HG03439 (cell line): ENCODE results near the gene PARPBP.
A peak's percentile ranks its signal among the peaks of the same experiment; 100 is the strongest.
"Not testable (repeated sequence)": the region's sequence is repeated elsewhere in the genome, so short reads cannot be mapped to it uniquely, and the experiment has no call there.

Experiments used
- ATAC-seq: cut with Tn5 transposase; IDR thresholded peaks from one replicate; pipeline ENCODE4 v1.9.1; 2021; ENCODE audit warnings: mild to moderate bottlenecking, moderate library complexity; ENCODE audit not compliant: unreplicated experiment

The PARPBP gene, protein sequence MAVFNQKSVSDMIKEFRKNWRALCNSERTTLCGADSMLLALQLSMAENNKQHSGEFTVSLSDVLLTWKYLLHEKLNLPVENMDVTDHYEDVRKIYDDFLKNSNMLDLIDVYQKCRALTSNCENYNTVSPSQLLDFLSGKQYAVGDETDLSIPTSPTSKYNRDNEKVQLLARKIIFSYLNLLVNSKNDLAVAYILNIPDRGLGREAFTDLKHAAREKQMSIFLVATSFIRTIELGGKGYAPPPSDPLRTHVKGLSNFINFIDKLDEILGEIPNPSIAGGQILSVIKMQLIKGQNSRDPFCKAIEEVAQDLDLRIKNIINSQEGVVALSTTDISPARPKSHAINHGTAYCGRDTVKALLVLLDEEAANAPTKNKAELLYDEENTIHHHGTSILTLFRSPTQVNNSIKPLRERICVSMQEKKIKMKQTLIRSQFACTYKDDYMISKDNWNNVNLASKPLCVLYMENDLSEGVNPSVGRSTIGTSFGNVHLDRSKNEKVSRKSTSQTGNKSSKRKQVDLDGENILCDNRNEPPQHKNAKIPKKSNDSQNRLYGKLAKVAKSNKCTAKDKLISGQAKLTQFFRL

DNA sequence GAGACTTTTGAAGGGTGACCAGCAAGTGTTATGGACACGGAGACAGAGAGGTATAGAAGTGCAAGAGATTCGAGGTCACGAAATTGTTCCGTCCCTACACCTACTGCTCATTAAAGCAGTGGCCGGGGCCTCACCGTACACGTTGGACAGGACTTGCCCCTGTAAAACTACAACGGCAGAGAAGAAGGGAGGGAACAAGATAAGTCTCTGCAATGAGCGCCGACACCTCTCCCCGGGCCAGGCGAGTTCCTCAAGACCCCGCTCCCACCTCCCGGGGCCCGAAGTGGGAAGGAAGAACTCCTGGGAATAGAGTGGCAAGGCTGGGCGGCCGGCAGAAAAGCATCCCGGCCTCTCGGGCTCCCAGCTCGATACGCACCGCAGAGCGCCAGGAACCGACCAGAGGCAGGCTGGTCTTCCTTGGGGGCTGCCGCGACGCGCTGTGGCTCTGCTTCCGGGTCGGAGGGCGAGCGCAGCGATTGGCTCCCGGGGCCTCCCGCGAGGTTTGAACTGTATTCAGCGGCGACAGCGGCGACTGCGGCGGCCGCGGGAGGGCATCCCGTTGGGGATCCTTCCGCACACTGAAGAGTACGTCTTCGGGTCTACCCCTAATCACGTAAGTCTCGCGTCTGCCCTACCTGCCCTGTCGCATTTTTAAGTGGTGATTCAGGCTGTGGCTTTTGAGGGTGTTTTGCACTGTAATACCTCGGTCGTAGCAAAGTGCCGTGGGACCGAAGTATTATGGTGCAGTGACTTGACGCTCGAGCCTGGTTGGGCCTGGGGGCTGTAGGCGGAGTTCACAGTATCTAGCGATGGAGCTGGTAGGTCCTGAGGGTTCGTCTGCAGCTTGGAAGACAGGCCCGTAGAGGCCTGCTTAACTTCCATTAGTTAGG, at the start of gene PARPBP, which contains the start of gene NUP37:
TSS of gene PARPBP (plus strand) at position 510 of the 890 bp plus-strand sequence. CDS start 3,706 bp downstream, outside the sequence.
TSS of gene NUP37 (minus strand) at position 441 of the 890 bp plus-strand sequence. CDS start 1,596 bp downstream, outside the sequence.
- ATAC-seq, result peak; percentile 95

DNA sequence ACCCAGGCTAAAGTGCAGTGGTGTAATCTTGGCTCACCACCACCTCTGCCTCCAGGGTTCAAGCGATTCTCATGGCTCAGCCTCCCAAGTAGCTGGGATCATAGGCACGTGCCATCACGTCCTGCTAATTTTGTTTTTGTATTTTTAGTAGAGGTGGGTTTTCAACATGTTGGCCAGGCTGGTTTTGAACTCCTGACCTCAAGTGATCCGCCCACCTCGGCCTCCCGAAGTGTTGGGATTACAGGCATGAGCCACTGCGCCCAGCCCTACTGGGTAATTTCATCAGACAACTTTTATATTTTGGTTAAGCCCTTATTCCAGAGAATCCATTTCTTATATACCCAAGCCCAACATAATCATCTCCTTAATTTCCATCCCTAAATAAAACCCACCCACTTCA, 47.9 kb upstream of the PARPBP start:
- not testable (repeated sequence) for ATAC-seq

DNA sequence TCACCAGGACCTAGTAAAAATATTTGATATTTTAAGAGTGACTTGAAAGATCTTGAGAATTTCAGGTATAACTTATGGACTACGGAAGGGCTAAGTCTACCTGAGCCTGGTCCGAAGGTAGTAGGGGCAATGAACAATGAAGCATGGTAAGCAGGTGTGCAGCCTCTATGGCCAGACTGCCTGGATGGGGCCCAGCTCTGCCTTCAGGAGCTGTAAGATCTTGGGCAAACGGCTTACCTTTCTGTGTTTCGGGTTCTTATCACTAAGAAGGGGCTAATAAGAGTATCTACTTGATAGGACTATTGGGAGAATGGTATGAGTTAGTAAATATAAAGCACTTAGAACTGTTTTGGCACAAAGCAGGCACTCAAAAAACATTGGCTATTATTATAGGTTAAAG, 39.1 kb upstream of the PARPBP start:
- no peak for ATAC-seq

DNA sequence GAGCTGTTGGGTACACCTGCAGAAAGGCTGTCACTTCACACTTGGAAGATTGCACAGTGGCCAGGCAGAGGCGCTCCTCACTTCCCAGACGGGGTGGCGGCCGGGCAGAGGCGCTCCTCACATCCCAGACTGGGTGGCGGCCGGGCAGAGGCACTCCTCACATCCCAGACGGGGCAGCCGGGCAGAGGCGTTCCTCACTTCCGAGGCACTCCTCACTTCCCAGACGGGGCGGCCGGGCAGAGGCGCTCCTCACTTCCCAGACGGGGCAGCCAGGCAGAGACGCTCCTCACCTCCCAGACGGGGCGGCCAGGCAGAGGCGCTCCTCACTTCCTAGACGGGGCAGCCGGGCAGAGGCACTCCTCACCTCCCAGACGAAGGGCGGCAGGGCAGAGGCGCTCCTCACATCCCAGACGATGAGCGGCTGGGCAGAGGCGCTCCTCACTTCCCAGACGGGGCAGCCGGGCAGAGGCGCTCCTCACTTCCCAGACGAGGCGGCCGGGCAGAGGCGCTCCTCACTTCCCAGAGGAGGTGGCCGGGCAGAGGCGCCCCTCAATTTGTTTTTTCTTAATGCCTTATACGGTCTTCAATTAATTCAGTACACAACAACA, 30.7 kb upstream of the PARPBP start:
- not testable (repeated sequence) for ATAC-seq

DNA sequence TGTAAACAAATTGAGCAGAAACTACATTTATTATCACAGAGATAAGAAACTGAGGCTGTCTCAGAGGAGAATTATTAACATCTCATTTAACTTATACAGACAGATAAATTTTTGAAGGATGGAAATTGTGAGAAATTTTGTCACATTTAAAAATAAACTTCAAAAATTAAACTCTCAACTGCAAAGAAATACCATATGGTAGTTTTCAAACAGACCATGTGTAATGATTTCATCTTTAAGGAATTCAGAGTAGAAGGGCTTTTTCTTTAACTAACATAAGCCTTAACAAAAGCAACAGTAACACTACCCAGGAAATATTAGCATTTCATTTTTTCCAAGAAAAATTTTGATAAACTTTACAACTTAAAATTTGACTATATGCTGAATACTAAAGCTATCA, 26.7 kb upstream of the PARPBP start:
- ATAC-seq, result no peak

DNA sequence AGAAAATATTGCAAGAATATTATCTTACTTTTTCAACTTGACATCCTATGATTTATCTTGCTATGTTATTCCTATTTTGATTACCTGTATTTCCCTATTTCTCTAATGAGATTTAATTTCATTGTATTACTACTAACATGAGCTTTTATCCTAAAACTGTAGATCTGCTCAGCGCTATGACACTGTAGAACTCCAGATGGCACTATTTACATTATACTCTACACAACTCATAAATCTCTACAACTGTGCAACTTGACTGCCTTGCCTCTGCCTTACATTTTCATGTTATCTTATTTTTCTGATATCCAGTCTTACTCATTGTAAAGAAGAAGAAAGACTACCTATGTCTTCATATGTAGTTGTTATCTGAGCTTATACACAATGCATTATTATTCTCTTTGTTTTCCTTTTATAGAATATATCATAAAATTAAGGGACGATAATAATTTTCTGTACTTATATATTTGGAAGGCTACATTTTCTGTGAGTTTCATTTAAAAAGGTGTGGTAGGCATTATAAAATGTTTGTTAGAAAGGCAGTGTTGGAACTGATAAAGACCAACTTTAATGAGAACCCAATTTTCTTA, 24.2 kb upstream of the PARPBP start:
- no peak for ATAC-seq

DNA sequence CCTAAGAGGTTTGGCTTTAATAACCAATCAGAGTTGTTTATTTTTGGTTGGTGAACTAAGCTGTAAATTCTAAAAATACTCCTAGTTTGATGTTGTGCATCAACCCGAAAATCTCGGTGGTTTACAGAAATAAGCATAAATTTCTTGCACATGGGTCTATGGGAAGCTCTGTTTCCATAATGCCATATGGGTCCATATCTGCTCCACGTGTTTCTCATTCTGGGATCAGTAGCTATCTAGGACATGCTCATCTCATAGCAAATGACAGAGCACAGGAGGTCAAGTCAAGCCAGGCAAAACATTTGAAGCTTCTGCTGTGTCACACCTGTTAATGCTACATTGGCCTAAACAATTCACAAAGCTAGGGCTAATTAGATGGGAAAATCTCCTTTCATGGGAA, 23.1 kb upstream of the PARPBP start:
- no peak for ATAC-seq

DNA sequence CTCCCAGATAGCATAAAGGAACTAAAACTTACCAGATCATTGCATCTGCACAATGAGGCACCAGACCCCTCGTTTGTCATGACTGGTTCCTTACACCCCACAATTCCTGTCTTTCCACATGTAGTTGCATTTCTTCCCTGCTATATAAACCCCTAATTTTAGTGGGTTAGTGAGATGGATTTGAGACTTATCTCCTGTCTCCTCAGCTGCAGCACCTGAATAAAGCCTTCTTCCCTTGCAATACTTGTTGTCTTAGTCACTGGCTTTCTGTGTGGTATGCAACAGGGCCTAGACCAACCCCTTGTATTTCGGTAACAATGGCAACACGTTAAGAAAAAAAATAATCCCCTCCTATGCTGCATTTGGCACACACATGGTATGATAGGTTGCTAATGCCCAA, 13.1 kb upstream of the PARPBP start:
- no peak for ATAC-seq

DNA sequence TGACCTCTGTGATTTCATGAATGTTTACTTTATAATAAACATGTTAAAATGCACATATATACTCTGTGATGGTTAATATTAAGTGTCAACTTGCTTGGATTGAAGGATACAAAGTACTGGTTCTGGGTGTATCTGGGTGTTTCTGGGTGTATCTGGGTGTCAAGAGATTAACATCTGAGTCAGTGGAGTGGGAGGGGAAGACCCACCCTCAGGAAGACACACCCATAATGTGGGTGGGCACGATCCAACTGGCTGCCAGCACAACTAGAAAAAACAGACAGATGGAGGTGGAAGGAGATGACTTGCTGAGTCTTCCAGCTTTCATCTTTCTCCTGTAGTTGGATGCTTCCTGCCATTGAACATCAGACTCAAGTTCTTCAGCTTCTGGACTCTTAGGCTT, 12.0 kb upstream of the PARPBP start:
- no peak for ATAC-seq

DNA sequence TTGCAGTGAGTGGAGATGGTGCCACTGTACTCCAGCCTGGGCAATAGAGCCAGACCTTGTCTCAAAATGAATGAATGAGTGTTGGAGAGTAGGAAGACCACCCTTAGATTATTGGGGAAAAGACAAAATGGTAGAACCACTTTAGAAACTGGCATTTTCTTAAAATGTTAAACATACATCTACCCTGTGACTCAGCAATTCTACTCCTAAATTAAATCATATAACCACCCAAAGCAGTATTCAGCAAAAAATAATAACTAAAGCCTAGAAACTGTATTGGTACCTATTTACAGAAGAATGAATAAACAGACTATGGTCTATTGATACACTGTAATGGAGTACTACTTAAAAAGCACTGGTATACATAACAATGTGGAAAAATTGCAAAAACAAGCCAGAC, 9.2 kb upstream of the PARPBP start:
- ATAC-seq, result no peak

DNA sequence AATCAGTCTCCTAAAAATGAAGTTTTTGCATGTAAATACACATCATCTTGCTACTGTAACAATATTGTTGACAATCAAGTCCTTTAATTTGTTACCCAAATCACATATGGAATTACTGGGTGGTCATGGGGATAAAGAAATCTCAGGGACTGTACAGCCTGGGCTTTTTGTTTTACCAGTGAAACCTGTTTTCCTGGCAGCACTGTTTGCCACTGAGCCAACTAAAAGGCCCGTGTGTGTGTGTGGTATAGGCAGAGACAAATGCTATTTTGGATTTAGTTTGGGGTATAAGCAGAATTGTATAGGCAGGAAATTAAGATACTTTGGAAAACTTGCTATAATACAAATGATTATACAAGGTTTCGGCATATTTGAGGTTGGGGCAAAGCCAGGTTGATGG, 5.8 kb upstream of the PARPBP start:
- no peak for ATAC-seq

DNA sequence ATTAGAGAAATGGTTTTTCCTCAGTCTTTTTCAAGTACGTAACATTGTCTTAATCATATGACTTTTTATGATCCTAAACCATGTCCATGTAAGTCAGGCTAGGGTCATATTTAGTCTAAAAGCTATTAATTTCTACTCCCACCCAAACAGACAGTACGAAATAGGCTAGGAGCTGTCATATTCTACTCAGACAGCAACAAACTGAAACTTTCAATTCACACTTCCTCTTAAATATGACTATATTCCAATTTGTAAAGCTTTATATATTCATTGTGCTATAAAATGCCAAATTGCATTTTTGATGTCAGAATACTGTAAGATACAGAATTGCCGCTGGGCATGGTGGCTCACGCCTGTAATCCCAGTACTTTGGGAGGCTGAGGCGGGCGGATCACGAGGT, 3.6 kb upstream of the PARPBP start:
- ATAC-seq, result no peak

DNA sequence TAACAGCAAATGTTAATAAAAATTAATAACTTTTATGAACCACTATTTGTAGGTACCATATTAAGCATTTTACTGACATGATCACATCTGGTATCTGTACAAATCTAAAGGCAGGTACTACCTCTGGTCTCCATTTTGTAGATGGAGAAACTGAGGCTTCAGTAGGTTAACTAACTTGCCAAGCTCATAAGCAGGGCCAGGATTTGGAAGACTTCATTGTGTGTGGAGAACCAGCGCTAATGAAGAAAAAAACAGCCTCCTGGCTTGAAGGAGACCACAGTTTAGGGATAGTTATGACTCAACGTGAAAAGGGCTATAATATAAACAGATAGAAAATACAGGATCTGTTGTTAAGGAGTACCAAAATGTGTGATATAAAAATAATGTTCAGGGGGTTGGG, 1.1 kb upstream of the PARPBP start:
- ATAC-seq, result no peak

DNA sequence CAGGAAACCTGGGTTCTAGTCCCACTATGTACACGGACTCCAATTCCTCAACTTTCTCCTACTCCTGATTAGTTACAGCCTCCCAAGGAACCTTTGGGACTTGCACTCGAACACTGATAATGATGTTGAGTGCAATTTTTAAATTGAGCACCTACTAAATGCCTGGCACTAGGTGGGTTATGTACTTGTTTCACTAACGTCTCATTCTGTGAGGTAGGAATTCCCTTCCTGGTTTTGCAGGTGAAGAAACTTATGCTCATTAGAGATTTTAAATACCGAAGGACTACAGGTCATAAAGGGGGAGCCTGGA, 536 bp downstream of the PARPBP start:
- peak; percentile 0 for ATAC-seq

DNA sequence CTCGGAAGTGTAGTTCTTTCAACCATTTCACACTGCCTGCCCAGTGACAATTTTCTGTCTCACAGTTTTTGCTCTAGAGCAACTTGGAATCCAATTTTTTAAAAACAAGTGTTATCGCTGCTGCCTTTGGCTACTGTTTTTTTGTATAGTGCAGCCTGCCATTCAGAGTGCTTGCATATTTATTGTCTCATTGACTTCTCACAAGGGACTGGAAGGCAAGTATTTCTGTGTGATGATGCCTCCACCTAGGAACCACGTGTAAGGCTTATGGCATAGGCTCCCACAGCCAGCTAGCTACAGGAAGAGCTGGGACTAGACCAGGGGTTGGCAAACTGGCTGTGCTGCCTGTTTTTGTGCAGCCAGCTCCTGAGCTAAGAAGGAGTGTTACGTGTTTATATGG, 903 bp downstream of the PARPBP start:
- no peak for ATAC-seq

DNA sequence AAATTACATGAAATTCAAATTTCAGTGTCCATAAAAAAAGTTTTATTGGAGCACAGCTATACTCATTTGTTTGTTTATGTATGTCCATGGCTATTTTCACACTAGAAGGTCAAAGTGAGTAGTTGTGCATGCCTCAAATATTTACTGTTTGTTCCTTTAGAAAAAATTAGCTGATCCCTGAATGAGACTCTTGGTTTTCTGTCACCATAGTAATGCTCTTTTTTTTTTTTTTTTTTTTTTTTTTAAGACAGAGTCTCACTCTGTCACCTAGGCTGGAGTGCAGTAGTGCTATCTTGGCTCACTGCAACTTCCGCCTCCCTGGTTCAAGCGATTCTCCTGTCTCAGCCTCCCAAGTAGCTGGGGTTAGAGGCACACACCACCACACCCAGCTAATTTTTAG, 1.3 kb downstream of the PARPBP start:
- not testable (repeated sequence) for ATAC-seq

DNA sequence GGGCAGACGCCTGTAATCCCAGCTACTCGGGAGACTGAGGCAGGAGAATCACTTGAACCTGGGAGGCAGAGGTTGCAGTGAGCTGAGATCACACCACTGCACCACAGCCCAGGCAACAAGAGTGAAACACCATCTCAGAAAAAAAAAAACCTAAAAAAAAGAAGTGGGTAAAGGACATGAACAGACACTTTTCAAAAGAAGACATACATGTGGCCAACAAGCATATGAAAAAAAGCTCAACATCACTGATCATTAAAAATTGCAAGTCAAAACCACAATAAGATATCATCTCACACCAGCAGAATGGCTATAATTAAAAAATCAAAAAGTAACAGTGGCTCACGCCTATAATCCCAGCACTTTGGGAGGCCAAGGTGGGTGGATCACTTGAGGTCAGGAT, 10.7 kb downstream of the PARPBP start:
- ATAC-seq, result not testable (repeated sequence)

DNA sequence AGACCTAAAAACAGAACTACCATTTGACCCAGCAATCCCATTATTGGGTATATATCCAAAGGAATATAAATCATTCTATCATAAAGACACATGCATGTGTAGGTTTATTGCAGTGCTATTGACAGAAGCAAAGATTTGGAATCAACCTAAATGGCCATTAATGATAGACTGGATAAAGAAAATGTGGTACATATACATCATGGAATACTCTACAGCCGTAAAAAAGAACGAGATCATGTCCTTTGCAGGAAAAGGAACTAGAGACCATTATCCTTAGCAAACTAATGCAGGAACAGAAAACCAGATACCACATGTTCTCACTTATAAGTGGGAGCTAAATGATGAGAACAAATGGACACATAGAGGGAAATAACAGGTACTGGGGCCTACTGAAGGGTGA, 11.5 kb downstream of the PARPBP start:
- not testable (repeated sequence) for ATAC-seq

DNA sequence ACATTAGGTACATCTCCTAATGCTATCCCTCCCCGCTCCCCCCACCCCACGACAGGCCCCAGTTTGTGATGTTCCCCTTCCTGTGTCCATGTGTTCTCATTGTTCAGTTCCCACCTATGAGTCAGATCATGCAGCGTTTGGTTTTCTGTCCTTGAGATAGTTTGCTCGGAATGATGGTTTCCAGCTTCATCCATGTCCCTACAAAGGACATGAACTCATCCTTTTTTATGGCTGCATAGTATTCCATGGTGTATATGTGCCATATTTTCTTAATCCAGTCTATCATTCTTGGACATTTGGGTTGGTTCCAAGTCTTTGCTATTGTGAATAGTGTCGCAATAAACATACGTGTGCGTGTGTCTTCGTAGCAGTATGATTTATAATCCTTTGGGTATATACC, 17.6 kb downstream of the PARPBP start:
- not testable (repeated sequence) for ATAC-seq

DNA sequence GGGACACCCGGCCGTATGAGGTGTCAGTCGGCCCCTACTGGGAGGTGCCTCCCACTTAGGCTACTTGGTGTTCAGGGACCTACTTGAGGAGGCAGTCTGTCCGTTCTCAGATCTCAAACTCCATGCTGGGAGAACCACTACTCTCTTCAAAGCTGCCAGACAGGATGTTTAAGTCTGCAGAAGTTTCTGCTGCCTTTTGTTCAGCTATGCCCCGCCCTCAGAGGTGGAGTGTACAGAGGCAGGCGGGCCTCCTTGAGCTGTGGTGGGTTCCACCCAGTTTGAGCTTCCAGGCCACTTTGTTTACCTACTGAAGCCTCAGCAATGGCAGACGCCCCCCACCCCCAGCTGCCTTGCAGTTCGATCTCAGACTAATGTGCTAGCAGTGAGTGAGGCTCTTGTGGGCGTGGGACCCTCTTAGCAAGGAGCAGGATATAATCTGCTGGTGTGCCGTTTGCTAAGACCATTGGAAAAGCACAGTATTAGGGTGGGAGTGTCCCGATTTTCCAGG, 22.9 kb downstream of the PARPBP start:
- not testable (repeated sequence) for ATAC-seq

DNA sequence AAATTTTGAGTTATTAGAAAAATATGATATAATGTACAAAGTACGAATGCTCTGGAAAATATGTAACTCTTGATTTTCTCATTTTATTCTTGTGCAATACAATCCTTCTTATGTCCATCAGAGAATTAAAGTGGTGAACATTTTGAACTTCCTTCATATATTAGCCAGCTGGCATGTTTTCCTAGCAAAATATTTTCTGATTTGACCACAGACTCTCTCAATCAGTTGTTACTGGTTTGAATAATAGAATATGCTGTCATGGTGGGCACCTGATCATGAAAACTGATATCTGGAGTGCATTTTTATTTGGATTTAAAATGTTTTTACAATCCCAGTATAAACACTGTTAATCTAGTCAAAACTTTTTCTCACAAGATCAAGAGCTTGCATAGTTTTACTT, 24.2 kb downstream of the PARPBP start:
- no peak for ATAC-seq
